Posterior vena cava (tissue), 2 donors: ENCODE results near the gene IAH1. TPM values are rescaled to one million over a fixed set of nuclear protein-coding genes. Genes with fewer than 3 reads are reported as not detected.

ENCODE experiments used
- DNase-seq: peaks from one replicate; pipeline ENCODE4 v3.0.0-alpha.2; 2020; ENCODE audit warnings: low spot score
- intact Hi-C, 2 donors: fragments of 100-400 bp; cut with DNase I; formaldehyde crosslinking; loops; one replicate each; pipeline versions ENCODE4 v1.14.1 to v1.14.2; 2022 to 2023
- total RNA-seq, 2 donors: library from RNA; stranded (reverse); fragmentation: NEBNext Ultra II Directional; extraction: Animal tissue kit (Norgen Biotek cat#: 25700); gene quantifications; one replicate each; pipeline ENCODE4 v1.2.1, GENCODE V29; 2021
- donor health status: DM: yes; HTN: yes; CAD: no.
- donor health status: DM: yes; HTN: yes; CAD: no.

Gene IAH1
- total RNA-seq, 2 donors from 2014 or later = 36.7 to 45.2 TPM

DNA sequence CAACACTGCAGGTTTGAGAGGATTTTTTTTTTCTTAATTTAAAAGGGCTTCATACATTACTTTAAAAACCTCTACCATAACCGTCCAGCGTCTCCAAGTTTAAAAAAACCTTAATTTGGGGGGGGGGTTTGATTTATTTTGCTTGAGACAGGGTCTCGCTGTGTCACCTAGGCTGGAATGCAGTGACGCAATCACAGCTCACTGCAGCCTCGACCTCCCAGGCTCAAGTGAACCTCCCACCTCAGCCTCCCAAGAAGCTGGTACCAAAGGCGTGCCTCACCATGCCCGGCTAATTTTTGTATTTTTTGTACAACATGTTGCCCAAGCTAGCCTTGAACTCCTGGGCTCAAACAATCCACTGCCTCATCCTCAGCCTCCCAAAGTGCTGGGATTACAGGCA is 44.4 kb downstream of the IAH1 start:
- DNase-seq = no peak
- intact Hi-C loops = no loop called here

DNA sequence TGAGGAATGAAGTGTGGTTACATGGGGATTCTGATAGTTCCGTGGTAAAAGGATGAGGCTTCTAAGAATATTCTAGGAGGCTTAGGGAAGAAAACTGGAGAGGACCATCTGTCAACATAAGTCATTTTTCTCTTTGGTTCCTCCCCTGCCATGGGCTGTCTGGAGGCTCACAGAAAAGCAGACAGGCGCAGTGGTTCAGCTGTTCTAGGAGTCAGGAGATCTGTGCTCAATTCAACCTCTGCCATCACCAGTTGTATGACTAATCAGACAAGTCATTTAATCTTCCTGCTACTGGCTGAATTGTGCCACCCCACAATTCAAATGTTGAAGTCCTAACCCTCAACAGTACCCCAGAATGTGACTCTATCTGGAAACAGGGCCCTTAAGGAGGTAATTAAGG is 44.9 kb downstream of the IAH1 start:
- intact Hi-C loops = no loop called here
- no peak for DNase-seq

DNA sequence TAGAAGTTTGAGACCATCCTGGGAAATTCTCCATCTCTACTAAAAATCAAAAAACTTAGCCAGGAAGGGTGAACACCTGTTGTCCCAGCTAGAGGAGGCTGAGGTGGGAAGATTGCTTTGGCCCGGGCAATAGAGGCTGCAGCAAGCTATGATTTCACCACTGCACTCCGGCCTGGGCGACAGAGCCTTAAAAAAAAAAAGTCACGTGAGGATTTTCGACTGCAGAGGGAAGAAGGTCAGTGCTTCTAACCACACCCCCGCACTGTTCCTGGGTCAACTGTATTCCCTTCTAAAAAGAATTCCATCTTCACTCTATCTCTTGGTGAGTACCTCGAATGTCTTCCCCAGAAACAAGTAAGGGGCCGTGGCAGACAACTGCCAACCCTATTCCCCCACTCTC is 49.9 kb downstream of the IAH1 start:
- no peak for DNase-seq
- intact Hi-C loops = no loop called here

DNA sequence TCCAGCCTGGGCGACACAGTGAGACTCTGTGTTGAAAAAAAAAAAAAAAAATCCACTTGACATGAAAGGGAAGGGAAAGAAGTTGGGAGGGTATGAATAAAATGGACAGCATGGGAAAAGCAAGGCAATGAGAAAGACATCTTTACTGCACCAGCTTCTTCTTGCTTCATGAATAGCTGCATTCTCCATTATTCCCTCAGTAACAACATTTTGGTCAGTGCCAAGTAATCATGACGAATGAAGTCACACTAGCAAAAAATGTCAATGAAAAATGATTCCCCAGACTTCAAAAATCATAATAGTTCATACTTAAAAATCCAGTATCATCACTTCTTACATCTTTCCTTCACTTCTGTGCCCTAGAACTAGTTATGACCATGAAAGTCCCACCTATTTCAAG is 50.9 kb downstream of the IAH1 start:
- intact Hi-C loops = no loop called here
- no peak for DNase-seq

DNA sequence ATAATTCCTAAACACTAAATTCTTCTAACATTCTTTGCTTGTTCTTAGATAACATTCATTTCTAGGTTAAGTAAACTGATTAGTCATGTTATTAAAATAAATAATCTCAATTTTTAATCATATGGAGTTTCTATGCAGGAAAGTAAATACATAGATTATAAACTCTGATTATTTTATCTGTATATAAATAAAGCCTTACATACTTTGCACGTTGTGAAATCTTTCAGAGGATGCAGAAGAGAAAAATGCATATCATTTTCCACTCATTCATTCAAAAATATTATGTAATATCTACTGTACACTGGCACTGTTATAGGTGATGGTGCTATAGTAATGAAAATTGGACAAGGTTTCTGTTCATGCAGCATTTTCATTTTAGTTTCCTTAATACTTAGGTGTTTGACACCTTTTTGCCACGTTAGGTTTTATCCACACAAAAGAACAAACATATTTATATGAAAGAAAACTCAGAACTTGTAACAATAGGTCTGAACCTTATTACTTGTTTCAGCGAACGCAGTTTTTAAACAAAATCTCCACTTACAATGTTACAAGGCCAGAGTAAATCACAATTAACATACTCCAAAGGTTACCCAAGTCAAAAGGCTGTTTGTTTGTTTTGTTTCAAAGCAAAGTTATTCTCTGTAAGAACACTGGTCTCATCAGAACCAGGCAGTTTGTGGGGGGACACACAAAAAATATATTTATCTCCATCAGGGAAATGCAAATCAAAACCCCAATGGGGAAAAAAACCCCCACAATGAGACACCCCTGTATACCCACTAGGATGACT is 53.8 kb downstream of the IAH1 start:
- no peak for DNase-seq
- intact Hi-C loops = no loop called here

DNA sequence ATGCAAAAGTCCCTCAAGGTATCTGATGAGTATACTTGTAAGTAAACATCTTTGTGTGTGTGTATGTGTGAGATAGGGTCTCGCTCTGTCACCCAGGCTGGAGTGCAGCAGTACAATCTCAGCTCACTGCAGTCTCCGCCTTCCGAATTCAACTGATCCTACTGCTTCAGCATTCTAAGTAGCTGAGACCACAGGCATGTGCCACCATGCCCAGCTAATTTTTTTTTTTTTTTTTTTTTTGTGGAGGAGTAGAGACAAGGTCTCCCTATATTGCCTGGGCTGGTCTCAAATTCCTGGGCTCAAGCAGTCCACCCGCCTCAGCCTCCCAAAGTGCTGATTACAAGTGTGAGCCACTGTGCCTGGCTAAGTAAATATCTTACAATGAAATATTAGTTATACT is 58.1 kb downstream of the IAH1 start:
- intact Hi-C loops = no loop called here
- no peak for DNase-seq

DNA sequence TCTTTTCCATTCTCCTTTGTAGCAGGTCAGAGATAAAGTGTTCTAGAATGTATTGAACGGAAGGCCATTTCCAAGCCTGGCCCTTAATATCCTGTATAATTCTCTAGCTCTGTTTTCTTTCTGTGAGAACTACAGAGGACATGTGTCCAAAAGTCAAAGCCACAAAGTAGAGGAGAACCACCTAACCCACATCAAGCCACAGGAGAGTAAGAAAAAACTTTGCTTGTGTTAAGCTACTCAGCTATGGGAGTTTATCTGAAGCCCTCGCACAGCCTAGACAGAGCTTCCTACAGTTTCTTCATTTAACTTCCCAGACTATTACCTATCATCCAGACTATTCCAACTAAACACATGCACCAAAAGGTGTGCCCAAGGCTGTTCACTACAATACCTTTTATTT is 59.3 kb downstream of the IAH1 start:
- no peak for DNase-seq
- intact Hi-C loops = no loop called here

DNA sequence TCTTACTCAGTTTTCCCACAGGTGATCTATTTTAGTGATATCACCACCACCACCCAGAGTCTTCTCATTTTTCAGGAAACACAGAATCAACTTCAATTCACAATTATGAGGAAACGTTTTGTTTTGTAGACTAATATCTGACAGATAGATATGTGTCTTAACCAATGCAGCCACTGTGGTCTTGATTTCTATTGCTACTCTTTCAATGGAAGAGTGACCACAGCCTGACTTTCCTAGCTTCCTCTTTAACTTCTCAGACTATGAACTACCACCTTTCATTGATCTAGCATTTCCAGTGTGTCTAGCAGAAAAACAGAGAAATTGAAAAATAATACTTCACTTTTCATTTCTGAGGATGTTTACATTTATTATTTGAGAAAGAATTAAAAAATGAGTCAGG is 60.8 kb downstream of the IAH1 start:
- no peak for DNase-seq
- intact Hi-C loops = no loop called here

DNA sequence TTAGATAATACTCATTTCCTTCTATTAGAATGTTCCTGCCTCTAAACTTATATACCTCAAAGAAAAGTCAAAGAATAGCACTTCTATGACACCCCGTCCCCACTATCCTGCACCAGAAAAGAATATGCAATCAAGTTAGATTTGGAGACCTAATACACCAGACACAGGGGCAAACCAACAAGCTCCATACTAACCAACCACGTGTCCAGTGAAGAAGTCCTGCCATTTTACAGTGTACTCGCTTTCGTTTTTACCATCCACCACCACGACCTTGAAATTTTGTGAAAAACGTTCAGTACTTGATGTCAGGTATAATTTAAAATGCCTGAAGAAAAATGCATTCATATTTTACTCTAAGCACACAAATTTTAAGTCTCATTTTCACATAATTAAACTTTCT is 62.2 kb downstream of the IAH1 start:
- intact Hi-C loops = no loop called here
- no peak for DNase-seq

DNA sequence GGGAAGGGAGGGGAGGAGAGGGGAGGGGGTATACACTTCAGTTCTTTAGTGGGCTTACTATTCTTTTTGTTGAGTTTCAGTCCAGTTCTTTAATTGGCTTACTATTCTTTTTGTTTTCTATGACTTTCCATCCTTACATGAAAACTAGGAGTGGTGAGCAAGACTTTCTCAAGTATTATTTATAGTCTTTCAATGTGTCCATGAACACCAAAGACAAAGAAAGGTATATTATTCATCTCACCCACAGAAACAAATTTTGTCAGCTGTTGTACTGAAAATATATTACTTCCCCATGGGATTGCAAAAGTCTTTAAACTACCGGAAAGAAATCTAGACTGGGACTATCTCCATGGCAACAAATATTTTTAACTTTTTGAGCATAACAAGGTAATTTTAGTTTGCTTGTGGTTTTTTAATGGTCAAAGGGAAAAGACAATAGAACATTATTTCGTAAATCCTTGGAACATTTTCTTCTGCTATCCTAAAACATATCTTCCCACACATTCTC is 63.7 kb downstream of the IAH1 start:
- DNase-seq = no peak
- intact Hi-C loops = no loop called here

Other genes with a start within 250 kb of the IAH1 start
- gene ITGB1BP1, start 51.0 kb upstream of the IAH1 start, total RNA-seq = 100 to 1,000 TPM; 100 to 143 TPM
- gene CPSF3, start 50.9 kb upstream of the IAH1 start, total RNA-seq = 10 to 100 TPM; 18.2 to 18.7 TPM
- 10 to 100 TPM; 24.8 to 34.9 TPM for gene ADAM17, start 81.3 kb downstream of the IAH1 start, total RNA-seq
- gene YWHAQ, start 156.4 kb downstream of the IAH1 start, total RNA-seq = 100 to 1,000 TPM; 243 to 339 TPM